ENCODE measurements around the gene AMZ1. TPM values are rescaled to one million over a fixed set of nuclear protein-coding genes. Genes with fewer than 3 reads are reported as not detected.

Gene AMZ1
- total and polyA plus RNA-seq, 10 of the 15 experiments (the other 5 are each of a cell fraction or from before 2014, with no cell fraction given): 0.02 to 2.0 (median 0.69) TPM

- Histone ChIP-seq H3K36me3 (ENCODE audit: control insufficient read depth in 2 of 2, insufficient read depth in 2 of 2, low read length in 1 of 2) (peaks cover 0 to 6% of the 10 kb centered on the region in 2 experiments; a peak in 2 of 4 replicates), H3K9me3 (replicated peaks; ENCODE audit: control insufficient read depth, insufficient read depth, low read length) (no peaks in the 10 kb centered on the region), H4K20me1 (ENCODE audit: control insufficient read depth, insufficient read depth) (no peaks in the 10 kb centered on the region), H3K9ac (ENCODE audit: control insufficient read depth, insufficient read depth, low read length) (no peak overlapping the region), H3K4me1 (ENCODE audit: control insufficient read depth, insufficient read depth, low read length) (no peaks in the 10 kb centered on the region), H3K79me2 (ENCODE audit: control insufficient read depth, insufficient read depth, low read length) (no peaks in the 10 kb centered on the region), H3K27ac (ENCODE audit: control insufficient read depth, insufficient read depth) (no peak overlapping the region), H3K4me3 (no peak overlapping the region), H3K4me2 (ENCODE audit: control insufficient read depth, insufficient read depth) (no peak overlapping the region), H3K27me3 (replicated peaks in 1 of 2; ENCODE audit: control insufficient read depth in 2 of 2, insufficient read depth in 2 of 2, low read length in 1 of 2) (no peaks in the 10 kb centered on the region), H2AFZ (ENCODE audit: control insufficient read depth, low read depth, low read length) (no peak overlapping the region)
- TF ChIP-seq ZNF622 (IDR thresholded peaks at IDR 0.05) (no peak), EZH2 (IDR thresholded peaks at IDR 0.05; ENCODE audit: borderline replicate concordance, control insufficient read depth, low read depth, low read length) (no peak), IKZF2 (IDR thresholded peaks at IDR 0.05) (no peak), LARP7 (IDR thresholded peaks at IDR 0.05) (no peak), NR2C1 (IDR thresholded peaks at IDR 0.05) (no peak), KAT2A (conservative IDR thresholded peaks at IDR 0.05; ENCODE audit: control insufficient read depth, low read depth, low read length) (no peak), STAT1 (conservative IDR thresholded peaks at IDR 0.05) (no peak), ZNF207 (IDR thresholded peaks at IDR 0.05; ENCODE audit: borderline replicate concordance) (no peak), CEBPB (IDR thresholded peaks at IDR 0.05; ENCODE audit: borderline replicate concordance in 1 of 2, low read depth in 2 of 2, low read length in 2 of 2) (no peak), CBFB (IDR thresholded peaks at IDR 0.05; ENCODE audit: low read depth) (no peak), BMI1 (IDR thresholded peaks at IDR 0.05; ENCODE audit: borderline replicate concordance) (no peak), TCF12 (IDR thresholded peaks at IDR 0.05; ENCODE audit: low read depth, low read length) (no peak), POLR2AphosphoS2 (IDR thresholded peaks at IDR 0.05; ENCODE audit: low read depth, low read length) (no peak), KDM1A (IDR thresholded peaks at IDR 0.05; ENCODE audit: borderline replicate concordance) (no peak), NR2F1 (conservative IDR thresholded peaks at IDR 0.05) (no peak), NFIC (IDR thresholded peaks at IDR 0.05; ENCODE audit: low read depth, low read length) (no peak), PKNOX1 (IDR thresholded peaks at IDR 0.05) (no peak), CHD4 (IDR thresholded peaks at IDR 0.05) (no peak), ZNF384 (IDR thresholded peaks at IDR 0.05; ENCODE audit: borderline replicate concordance, low read depth, low read length) (no peak), USF1 (IDR thresholded peaks at IDR 0.05; ENCODE audit: borderline replicate concordance, extremely low read length, insufficient read depth, low read depth, low read length) (no peak)
- RAD21 ChIA-PET (ENCODE audit: unreplicated experiment): no interaction called here
- CTCF ChIA-PET: no interaction called here
- SMC1A ChIA-PET (ENCODE audit: uncharacterized antibody, unreplicated experiment): interaction anchor here (0.6 kb wide), 1 partner anchor 418 kb away, joined by 3 read pairs; no protein-coding TSS in a partner anchor
- no peak for DNase-seq (ENCODE audit: low read depth, low spot score)
- no peak for ATAC-seq
- intact Hi-C loops (cut with micrococcal nuclease; ENCODE audit: unreplicated experiment) (no loop called here), in situ Hi-C loops (cut with MboI) (no loop called here)
- POLR2A ChIA-PET: no interaction called here
- WGBS (ENCODE audit: insufficient coverage, insufficient replicate concordance, low lambda C conversion rate, missing lambda C conversion rate): 95% methylated on average over 37 of the region's 37 CpGs
- no peak for FAIRE-seq
- no TSS peak for BruUV-seq (replicated peaks)
Measured at GRCh38 chr7:2729031-2729892, 41.3 kb downstream of the AMZ1 start.

Measured in GM12878 (cell line).